HUES64 (cell line): Measurements from ENCODE around the gene CFTR.

ENCODE experiments used
- H3K27ac ChIP-seq: 2 replicates; pipeline ENCODE4 v1.7.0; 2013; ENCODE audit warnings: low read depth, low read length, inconsistent platforms
- H3K27me3 ChIP-seq: 2 replicates; pipeline ENCODE4 v1.6.1; 2013; ENCODE audit warnings: mild to moderate bottlenecking, low read length; ENCODE audit not compliant: insufficient read depth
- H3K36me3 ChIP-seq: 2 replicates; pipeline ENCODE4 v1.6.1; 2013; ENCODE audit warnings: mild to moderate bottlenecking, low read length; ENCODE audit not compliant: insufficient read depth
- H3K4me1 ChIP-seq: 2 replicates; pipeline ENCODE4 v1.6.1; 2013; ENCODE audit warnings: mild to moderate bottlenecking, low read length, moderate library complexity; ENCODE audit not compliant: insufficient read depth
- H3K4me3 ChIP-seq: 2 replicates; pipeline ENCODE4 v1.5.1; 2013; ENCODE audit warnings: mild to moderate bottlenecking, low read length, moderate library complexity
- H3K9ac ChIP-seq: 2 replicates; pipeline ENCODE4 v1.6.1; 2013; ENCODE audit warnings: mild to moderate bottlenecking, low read depth, low read length
- H3K9me3 ChIP-seq: 2 replicates; pipeline ENCODE4 v1.6.1; 2013; ENCODE audit warnings: low read depth, low read length; ENCODE audit not compliant: insufficient read depth
- WGBS: fragments of 150-250, 120-280 bp; methylation state at CpG from one replicate; pipeline ENCODE4 v1.1.7; 2013; ENCODE audit warnings: missing lambda C conversion rate; 5-methylcytosine and 5-hydroxymethylcytosine counted together

Gene CFTR

DNA sequence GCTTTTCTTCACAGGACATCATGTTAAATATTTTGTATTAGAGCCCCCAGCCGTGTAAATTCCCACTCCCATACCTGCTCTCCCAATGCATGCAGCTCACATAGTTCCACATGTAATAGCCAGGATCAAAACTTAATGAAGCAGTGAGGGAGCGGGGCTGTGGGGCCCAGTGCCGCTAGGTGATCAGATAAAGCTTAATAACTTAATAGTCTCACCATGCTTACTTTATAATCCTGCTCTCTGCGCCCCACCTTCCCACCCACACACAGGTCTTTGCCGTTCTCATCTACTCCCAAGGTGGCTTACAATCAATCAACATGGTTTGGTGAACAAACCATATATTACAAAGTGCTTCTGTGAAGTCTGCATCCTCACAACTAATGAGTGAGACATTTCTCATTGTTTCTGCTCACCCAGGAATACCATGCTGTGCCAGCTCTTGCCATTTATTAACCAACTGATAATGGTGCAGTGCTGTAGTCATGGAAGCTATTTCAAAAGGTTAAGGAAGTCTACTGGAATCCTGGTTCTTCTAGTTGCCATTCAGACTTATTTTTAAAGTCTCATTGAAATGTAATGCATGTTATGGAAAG, 237.0 kb downstream of the CFTR start:
- H3K27me3 ChIP-seq: no peaks in the 10 kb centered on the region
- H3K4me3 ChIP-seq: no peak overlapping the region
- H3K4me1 ChIP-seq: peaks cover 3% of the 10 kb centered on the region; the same call in 1 of the 2 replicates
- H3K36me3 ChIP-seq: peaks cover 28% of the 10 kb centered on the region
- H3K27ac ChIP-seq: no peak overlapping the region
- 95% methylated on average over 4 of the region's 5 CpGs for WGBS
- no peak overlapping the region for H3K9ac ChIP-seq
- no peaks in the 10 kb centered on the region for H3K9me3 ChIP-seq

DNA sequence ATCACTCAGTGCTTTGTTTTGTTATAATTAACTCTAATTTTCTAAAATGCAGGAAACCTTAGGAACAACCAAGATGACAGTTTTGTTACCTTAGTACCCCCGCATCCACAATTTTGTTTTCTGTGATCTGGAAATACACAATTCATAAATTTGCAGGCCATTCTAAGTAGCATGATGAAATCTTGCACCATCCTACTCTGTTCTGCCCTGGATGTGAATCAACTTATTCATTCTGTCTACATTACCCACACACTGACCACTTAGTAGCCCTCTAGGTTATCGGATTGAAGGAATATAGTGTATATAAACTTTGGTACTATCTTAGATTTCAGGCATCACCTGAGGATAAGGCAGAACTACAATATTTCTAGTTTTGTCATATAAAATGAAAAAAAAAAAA, 237.5 kb downstream of the CFTR start:
- no peak overlapping the region for H3K9ac ChIP-seq
- H3K27me3 ChIP-seq: no peaks in the 10 kb centered on the region
- H3K4me1 ChIP-seq: peaks cover 3% of the 10 kb centered on the region; the same call in 1 of the 2 replicates
- no peaks in the 10 kb centered on the region for H3K9me3 ChIP-seq
- peaks cover 28% of the 10 kb centered on the region for H3K36me3 ChIP-seq
- 100% methylated on average over 1 of the region's 2 CpGs for WGBS
- no peak overlapping the region for H3K27ac ChIP-seq
- H3K4me3 ChIP-seq: no peak overlapping the region
